GM19467 (cell line): ENCODE data around the gene CEP85L.
"Not testable (repeated sequence)": the region's sequence is repeated elsewhere in the genome, so short reads cannot be mapped to it uniquely, and the experiment has no call there.

Source experiments
- ATAC-seq: cut with Tn5 transposase; IDR thresholded peaks from one replicate; pipeline ENCODE4 v1.9.1; 2021; ENCODE audit warnings: mild to moderate bottlenecking, moderate library complexity; ENCODE audit not compliant: unreplicated experiment

The CEP85L gene

DNA sequence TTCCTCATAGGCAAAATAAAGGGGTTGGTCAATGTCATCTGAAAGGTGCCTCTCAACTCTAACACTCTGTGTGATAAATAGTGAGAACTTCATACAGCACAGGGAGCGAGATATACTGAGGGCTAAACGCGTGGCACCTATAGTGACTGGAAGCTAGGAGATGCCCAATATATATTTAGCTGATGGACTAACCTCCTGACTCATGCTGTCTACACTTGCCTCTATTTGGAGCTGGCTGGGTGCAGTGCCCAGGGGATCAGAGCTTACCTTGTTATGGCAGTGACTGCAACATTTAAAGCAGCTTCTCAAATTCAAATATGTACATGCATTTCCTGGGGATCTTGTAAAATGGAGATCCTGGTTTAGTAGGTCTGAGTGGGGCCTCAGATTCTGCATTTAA is 214.9 kb downstream of the CEP85L start:
- ATAC-seq = no peak

DNA sequence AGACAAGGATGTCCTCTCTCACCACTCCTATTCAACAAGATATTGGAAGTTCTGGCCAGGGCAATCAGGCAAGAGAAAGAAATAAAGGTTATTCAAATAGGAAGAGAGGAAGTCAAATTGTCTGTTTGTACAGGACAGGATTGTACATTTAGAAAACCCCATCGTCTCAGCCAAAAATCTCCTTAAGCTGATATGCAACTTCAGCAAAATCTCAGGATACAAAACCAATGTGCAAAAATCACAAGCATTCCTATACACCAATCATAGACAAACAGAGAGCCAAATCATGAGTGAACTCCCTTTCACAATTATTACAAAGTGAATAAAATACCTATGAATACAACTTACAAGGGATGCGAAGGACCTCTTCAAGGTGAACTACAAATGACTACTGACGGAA is 217.2 kb downstream of the CEP85L start:
- not testable (repeated sequence) for ATAC-seq

- not testable (repeated sequence) for ATAC-seq
These were observed 230.1 kb downstream of the CEP85L start for GRCh38 chr6:118421312-118421711.

DNA sequence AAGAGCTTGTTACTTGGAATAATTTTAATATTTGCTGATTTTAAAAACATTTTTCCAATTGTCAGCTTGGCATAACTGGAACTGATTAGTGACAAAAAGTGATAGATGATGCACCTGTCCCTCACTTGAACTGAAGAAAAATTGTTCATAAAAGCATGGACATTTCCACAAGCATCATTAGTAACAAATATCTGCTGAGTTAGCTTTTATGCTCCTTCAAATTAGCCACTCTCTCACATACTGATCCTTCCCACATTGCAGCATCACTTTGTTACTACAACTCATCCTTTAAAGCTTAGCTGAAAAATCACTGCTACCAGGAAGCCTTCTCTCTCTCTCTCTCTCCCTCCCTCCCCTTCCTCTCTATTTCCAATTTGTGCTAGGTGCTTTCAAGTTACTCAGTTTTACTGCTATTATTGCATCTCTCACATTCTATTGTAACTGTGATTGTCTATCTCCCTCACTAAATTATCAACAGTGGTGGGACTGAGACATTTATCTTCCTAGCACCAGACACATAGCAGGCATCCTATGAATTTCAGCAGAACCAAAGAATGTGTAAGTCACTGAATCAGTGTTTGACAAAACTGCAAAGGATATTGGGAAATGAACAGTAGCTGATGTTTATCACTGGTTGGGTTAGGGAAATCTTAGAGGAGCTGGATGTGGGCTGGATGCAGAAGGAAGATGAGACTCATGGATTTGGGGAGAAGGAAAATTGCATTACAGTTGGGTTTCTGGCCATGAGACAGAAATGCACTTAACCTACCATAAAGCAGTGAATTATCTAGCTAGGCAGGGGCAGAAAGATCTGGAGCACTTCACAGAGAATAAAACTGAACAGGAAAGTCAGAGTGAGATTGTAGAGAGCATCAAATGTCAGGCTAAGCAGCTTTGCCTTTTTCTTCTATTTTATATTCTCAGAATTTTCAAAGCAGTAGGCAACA is 231.7 kb downstream of the CEP85L start:
- no peak for ATAC-seq
